Activated naive CD8-positive, alpha-beta T cell (primary cell): Measurements from ENCODE around the gene M1AP.

Experiments
- H3K27ac Mint-ChIP-seq: one replicate; pipeline ENCODE4 v1.8.0; 2021; ENCODE audit warnings: mixed read lengths
- H3K27me3 Mint-ChIP-seq: one replicate; pipeline ENCODE4 v1.8.0; 2021; ENCODE audit warnings: mixed read lengths
- H3K36me3 Mint-ChIP-seq: one replicate; pipeline ENCODE4 v1.8.0; 2021; ENCODE audit warnings: mixed read lengths
- H3K4me1 Mint-ChIP-seq: one replicate; pipeline ENCODE4 v1.8.0; 2021; ENCODE audit warnings: low read depth, mixed read lengths
- H3K4me3 Mint-ChIP-seq: one replicate; pipeline ENCODE4 v1.8.0; 2021; ENCODE audit warnings: mild to moderate bottlenecking, mixed read lengths
- H3K9me3 Mint-ChIP-seq: one replicate; pipeline ENCODE4 v1.8.0; 2021; ENCODE audit warnings: low read depth, mixed read lengths

Gene M1AP

DNA sequence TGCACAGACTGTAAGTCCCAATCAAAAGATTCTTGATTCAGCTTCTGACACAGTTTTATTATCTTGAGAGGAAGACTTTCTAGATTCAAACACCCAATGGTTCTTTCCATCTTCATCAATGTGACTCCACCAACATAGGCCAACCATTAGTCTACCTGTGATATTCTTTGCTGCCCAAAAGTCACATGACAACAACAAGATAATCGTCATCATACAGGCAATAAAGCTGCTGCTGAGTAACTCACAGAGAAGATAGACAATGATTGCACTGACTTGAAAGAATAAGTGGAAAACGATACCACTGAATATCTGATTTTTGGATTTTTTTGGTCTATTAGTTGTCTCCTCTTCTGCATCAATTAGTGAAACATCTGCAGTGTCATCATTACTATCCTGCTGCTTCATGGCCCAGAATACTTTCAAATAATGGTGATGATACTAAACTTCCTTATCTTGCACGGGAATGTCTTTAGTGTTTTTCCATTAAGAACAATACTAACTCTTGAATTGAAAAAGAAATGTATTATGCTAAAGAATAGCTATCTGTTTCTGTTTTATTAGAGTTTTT is 19.5 kb downstream of the M1AP start:
- no peaks in the 10 kb centered on the region for H3K9me3 Mint-ChIP-seq
- H3K4me3 Mint-ChIP-seq: no peak overlapping the region
- no peaks in the 10 kb centered on the region for H3K4me1 Mint-ChIP-seq
- no peaks in the 10 kb centered on the region for H3K27me3 Mint-ChIP-seq
- H3K36me3 Mint-ChIP-seq: no peaks in the 10 kb centered on the region
- no peak overlapping the region for H3K27ac Mint-ChIP-seq

DNA sequence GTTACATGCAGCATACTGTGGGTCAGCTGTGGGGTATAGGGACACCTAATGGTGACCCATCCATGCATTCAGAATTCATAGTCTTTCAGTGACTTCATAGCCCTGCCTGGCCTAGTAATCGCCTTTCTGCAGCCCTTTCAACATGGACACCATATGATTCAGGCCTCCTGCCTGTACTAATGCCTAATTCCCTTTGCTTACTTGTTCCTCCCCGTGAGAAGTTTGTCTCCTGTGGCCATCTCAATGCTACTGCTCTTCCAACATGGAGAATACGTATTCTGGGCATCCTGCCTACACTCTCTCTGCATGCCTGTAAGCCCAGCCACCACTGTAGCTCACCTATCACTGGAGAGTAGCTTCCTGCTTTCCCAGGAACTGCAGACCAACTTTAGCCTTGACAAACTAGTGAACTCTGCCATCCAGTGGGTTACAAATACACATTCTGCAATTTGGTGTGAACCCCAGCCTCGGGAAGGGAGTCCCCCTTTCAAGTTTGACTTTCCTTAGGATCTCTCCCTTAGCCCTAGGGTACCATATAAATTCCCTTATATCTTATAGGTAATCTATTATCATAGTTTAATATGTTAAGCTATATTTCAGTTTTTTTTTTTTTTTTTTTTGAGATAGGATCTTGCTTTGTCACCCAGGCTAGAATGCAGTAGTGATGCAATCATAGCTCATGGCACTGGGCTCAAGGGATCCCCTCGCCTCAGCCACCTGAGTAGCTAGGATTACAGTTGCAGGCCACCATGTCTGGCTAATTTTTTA is 22.3 kb downstream of the M1AP start:
- Mint-ChIP-seq H3K36me3 (no peaks in the 10 kb centered on the region), H3K4me3 (no peak overlapping the region), H3K4me1 (no peaks in the 10 kb centered on the region), H3K27ac (no peak overlapping the region), H3K27me3 (no peaks in the 10 kb centered on the region), H3K9me3 (no peaks in the 10 kb centered on the region)

DNA sequence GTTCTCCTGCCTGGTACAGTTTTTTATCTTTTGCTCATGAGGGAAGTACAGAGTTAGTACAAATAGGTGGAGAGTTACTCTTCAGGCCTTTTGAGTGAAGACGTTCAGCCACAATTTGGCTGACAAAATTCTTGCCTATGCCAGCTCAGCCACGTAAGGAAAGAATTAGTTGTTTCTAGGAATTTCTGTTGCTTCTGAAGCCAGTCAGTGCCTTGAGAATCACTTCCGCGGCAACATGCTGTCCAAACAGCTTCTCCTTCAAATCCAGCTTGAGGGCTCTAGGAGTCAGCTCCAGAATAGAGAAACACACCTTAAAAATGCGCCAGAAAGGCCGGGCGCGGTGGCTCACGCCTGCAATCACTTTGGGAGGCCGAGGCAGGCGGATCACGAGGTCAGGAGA is 27.5 kb downstream of the M1AP start:
- Mint-ChIP-seq H3K4me3 (no peak overlapping the region), H3K27me3 (peaks cover 3% of the 10 kb centered on the region), H3K4me1 (no peaks in the 10 kb centered on the region), H3K36me3 (no peaks in the 10 kb centered on the region), H3K27ac (no peak overlapping the region), H3K9me3 (no peaks in the 10 kb centered on the region)

DNA sequence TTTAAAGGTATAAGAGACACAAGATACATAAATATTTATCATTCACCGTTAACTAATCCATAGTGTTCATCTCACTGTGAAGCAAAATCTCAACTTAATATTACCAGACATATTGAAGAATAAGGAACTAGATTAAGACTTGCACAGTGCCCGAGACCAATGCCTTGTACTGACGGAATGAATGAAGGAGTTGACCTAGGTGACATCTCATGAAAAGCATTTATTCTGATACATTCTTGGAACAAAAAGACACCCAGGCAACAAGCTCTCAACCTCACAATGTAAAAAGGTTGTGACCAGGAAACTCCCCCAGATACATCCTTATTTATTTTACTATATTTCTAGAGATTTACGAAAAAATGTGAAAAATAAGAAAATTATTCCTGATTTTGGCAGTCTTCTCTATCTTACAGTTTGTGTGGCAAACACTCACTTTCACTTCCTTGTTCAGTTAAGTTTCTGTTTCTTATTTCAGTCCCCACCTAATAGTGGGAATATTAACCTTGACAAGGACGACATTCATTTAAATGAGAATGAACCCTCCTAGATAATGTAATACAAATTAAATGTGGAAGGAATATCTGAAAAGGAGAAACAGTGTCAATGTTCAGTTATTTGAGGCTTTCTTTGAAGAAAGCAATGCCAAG is 28.4 kb downstream of the M1AP start:
- no peak overlapping the region for H3K27ac Mint-ChIP-seq
- no peaks in the 10 kb centered on the region for H3K4me1 Mint-ChIP-seq
- no peak overlapping the region for H3K4me3 Mint-ChIP-seq
- no peaks in the 10 kb centered on the region for H3K36me3 Mint-ChIP-seq
- no peaks in the 10 kb centered on the region for H3K9me3 Mint-ChIP-seq
- H3K27me3 Mint-ChIP-seq: peaks cover 3% of the 10 kb centered on the region

DNA sequence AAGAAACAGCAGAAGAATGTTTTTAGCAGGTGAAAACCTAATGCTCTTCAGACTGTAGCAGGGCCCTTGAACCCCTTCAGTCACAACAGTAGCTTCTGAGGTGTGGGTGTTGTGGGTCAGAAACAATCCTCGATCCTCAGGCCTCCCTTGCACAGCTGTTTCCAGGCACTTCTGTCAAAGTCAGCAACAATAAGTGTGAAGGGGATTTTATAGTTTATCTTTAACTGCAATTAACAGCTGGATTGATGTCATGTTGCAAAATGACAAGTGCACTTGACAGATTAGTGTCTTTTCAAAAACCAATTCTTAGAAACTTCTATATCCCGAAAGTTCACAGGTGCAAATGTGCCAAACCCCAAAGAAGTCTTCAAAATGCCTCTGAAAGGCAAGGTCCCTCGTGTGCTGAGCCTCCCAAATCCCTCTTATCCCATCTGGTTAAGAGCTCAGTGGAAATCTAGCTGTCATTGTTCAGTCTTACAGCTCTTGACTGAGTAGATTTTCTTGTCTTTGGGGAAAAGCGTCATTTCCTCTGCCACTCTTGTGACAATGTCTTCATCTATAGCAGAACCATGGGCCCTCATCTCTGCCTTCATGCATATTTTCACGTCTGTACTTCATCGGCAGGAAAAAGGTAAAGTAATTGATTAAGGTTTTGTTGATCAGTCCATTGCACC is 29.6 kb downstream of the M1AP start:
- H3K36me3 Mint-ChIP-seq: no peaks in the 10 kb centered on the region
- no peaks in the 10 kb centered on the region for H3K4me1 Mint-ChIP-seq
- peaks cover 9% of the 10 kb centered on the region for H3K27me3 Mint-ChIP-seq
- H3K27ac Mint-ChIP-seq: no peak overlapping the region
- no peaks in the 10 kb centered on the region for H3K9me3 Mint-ChIP-seq
- H3K4me3 Mint-ChIP-seq: no peak overlapping the region

DNA sequence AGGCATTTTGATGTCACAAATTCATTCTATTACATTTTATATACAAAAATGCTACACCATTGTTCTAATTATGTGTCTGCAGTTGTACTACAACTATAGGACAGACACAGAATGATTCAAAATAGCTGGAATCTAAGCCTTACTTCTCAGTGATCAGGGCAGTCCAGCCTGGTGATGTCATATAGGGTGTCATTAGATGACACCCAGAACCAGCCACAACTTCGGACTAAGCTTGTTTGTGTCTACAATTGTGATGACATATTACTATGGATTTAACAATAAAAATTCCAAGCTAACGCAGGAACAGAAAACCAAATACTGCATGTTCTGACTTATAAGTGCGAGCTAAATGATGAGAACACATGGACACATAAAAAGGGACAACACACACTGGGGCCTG is 31.0 kb downstream of the M1AP start:
- Mint-ChIP-seq H3K36me3 (no peaks in the 10 kb centered on the region), H3K9me3 (no peaks in the 10 kb centered on the region), H3K4me1 (no peaks in the 10 kb centered on the region), H3K27ac (no peak overlapping the region), H3K27me3 (peaks cover 14% of the 10 kb centered on the region), H3K4me3 (no peak overlapping the region)

DNA sequence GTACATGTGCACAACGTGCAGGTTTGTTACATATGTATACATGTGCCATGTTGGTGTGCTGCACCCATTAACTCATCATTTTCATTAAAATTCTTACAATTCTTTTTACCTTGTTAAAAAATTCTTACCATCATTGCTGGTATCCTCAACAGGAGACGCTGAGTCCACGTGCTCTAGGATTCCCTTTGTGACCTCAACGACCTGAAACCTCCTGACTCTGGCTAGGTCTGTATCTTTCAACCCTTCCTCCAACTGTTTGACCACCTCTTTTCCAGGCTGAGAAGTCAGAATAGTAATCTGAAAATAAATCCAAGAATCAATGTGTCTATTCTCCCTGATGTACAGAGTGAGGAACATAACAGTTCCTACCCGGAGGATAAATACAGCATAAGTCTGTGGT is 41.2 kb downstream of the M1AP start:
- Mint-ChIP-seq H3K4me1 (no peaks in the 10 kb centered on the region), H3K27ac (no peak overlapping the region), H3K9me3 (peaks cover 3% of the 10 kb centered on the region), H3K27me3 (peaks cover 25% of the 10 kb centered on the region), H3K4me3 (no peak overlapping the region), H3K36me3 (no peaks in the 10 kb centered on the region)

DNA sequence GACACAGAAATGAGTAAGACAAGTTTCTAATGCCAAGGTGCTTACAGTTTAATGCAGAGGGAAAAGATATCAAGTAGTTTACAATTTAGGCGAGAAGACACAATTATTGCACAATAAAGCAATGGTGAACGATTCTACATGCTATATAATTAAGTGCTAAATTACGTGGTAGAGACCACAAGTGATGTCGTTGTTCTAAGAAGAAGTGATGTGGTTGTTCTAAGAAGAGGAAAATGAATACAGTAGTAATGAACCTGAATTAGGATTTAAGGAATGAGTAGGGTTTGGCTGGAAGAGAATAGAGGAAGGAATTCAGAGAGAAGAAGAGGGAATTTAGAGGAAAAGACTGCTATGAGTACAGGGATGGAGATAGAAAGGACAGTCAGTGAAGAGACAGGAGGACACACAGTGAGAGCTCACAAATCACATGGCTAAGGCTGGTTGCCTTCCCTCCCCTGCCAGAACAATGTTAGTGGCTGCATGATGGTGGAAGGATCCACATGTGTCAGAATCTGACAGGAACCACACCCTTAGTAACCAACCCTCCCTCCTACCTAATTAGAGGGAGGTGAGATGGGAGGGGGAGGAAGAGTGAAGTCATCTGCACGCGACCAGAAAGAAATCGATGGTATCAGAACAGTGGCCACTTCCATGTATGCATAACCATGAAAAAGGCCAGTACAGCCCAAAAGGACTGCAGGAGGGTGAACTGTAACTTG is 44.7 kb downstream of the M1AP start:
- Mint-ChIP-seq H3K4me1 (no peaks in the 10 kb centered on the region), H3K27ac (no peak overlapping the region), H3K4me3 (no peak overlapping the region), H3K36me3 (no peaks in the 10 kb centered on the region), H3K27me3 (peaks cover 23% of the 10 kb centered on the region), H3K9me3 (no peaks in the 10 kb centered on the region)

DNA sequence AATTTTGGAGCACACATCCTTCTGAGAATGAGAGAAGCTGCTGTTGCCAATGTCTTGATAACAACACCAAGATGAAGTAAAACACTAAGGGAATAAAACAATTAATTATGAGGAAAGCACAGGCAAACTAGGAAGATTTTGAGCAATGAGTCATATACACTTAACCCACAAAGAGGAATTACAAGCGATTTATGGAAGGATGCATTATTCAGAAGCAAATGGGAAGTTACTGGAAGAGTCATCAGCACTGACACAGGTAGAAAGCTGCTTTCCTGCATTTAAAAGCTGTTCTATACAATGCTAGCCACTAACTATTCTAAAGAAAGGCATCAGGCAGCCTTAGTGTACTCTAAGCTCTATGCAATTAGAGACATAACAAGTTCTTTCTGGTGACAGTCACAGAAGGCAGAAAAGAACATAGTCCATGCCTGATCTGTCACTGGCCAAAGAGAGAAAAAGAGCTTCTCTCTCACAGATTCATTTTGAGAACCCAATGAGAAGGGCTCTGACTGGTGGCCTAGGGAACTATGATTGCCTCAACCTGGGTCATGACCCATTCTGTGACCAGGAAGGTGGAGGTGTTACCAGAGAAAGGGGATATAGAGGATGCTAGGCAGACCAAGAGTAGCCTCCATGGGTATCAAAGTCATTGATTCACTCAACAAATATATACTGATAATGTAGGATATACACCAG is 45.4 kb downstream of the M1AP start:
- Mint-ChIP-seq H3K27ac (no peak overlapping the region), H3K36me3 (no peaks in the 10 kb centered on the region), H3K9me3 (no peaks in the 10 kb centered on the region), H3K27me3 (peaks cover 18% of the 10 kb centered on the region), H3K4me3 (no peak overlapping the region), H3K4me1 (no peaks in the 10 kb centered on the region)

DNA sequence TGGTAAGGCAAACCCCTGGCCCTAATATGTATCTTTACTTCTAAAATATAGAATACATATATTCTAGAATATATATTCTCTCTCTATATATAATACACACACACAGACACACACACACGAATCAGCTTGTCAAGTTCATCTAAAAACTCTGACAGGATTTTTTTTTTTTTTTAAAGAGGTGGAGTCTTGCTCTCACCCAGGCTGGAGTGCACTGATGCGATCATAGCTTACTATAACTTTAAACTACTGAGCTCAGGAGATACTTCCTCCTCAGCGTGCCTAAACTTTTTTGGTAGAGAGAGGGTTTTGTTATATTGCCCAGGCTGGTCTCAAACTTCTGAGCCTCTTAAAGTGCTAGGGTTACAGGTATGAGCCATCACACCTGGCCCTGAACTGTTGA is 48.5 kb downstream of the M1AP start:
- Mint-ChIP-seq H3K9me3 (no peaks in the 10 kb centered on the region), H3K36me3 (peaks cover 2% of the 10 kb centered on the region), H3K4me1 (no peaks in the 10 kb centered on the region), H3K4me3 (no peak overlapping the region), H3K27me3 (peaks cover 26% of the 10 kb centered on the region), H3K27ac (no peak overlapping the region)

DNA sequence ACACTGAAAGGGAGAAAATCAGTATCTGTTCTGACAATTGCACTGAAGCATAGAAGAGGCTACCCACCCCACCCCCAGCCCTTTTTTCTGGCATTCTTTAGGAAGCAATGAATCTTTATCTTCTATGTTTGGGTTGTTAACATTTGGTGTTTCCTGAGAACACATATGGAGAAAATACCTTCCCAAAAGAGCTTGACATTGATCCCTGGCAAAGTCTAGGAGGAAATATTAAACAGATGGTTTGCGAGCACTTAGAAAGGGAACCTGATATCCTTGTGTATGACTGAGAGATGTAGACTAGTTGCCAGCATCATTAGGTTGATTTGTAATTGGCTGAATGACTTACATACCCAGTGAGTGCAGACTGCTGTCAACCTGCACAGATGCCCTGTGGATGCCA is 50.7 kb downstream of the M1AP start:
- H3K27ac Mint-ChIP-seq: no peak overlapping the region
- H3K36me3 Mint-ChIP-seq: peaks cover 2% of the 10 kb centered on the region
- no peak overlapping the region for H3K4me3 Mint-ChIP-seq
- H3K9me3 Mint-ChIP-seq: no peaks in the 10 kb centered on the region
- peaks cover 4% of the 10 kb centered on the region for H3K4me1 Mint-ChIP-seq
- H3K27me3 Mint-ChIP-seq: peaks cover 29% of the 10 kb centered on the region

DNA sequence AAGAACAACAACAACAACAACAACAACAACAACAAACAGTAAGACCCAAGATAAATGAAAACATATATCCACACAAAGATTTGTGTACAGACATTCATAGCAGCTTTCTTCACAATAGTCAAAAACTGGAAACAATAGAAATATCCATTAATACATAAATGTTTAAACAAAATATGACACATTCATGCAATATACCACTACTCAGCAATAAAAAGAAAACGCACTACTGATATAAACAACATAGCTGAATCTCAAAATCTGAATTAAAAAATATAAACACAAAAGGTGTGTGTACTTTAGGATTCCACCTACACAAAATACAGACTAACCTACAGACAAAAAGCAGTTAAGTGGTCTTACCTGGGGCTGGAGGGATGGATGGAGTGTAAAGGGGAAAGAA is 51.5 kb downstream of the M1AP start:
- peaks cover 24% of the 10 kb centered on the region for H3K27me3 Mint-ChIP-seq
- no peak overlapping the region for H3K4me3 Mint-ChIP-seq
- peaks cover 2% of the 10 kb centered on the region for H3K36me3 Mint-ChIP-seq
- no peak overlapping the region for H3K27ac Mint-ChIP-seq
- peaks cover 4% of the 10 kb centered on the region for H3K4me1 Mint-ChIP-seq
- H3K9me3 Mint-ChIP-seq: no peaks in the 10 kb centered on the region

DNA sequence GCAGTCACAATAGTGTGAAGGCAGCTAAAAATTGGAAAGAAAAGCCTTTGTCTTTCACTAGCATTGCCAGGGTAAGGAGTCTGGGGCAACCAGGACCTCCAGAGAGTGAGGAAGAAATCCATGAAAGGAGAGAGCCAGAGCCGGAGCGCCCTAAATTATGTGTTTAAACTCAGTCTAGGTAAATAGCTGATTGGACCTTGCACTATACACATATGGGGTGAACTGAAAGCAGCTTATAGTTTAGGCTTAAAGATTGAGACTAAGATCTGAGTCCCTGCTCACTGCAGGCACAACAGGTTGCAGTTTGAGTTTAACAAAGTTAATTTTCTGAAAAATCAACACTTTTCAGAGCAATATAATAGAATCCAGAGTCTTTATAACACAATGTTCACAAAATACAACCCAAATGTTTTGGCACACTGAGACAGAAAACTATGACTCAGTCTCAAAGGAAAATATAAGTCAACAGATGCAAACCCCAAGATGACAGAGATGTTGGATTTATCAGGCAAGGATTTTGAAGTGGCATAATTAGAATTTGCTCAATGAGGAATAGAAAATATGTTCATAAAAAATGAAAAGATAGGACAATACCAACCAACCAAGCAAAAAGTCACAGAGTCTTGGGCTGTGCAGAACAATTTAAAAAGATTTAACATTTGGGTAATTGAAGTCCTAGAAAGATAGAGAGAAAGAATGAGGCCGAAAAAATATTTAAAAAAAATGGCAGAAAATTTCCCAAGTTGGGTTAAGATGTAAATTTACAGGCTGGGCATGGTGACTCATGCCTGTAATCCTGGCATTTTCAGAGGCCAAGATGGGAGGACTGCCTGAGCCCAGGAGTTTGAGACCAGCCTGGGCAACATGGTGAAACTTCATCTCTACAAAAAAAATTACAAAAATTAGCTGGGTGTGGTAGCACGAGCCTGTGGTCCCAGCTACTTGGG is 54.0 kb downstream of the M1AP start:
- H3K4me3 Mint-ChIP-seq: no peak overlapping the region
- peaks cover 20% of the 10 kb centered on the region for H3K27me3 Mint-ChIP-seq
- peaks cover 4% of the 10 kb centered on the region for H3K4me1 Mint-ChIP-seq
- peaks cover 2% of the 10 kb centered on the region for H3K36me3 Mint-ChIP-seq
- no peaks in the 10 kb centered on the region for H3K9me3 Mint-ChIP-seq
- H3K27ac Mint-ChIP-seq: no peak overlapping the region
